Kidney capillary endothelial cell (primary cell): ENCODE data around the gene DGKH.

Experiments
- DNase-seq: peaks from one replicate; pipeline ENCODE4 v3.0.0-alpha.2; 2018; ENCODE audit warnings: low spot score

The DGKH gene

DNA sequence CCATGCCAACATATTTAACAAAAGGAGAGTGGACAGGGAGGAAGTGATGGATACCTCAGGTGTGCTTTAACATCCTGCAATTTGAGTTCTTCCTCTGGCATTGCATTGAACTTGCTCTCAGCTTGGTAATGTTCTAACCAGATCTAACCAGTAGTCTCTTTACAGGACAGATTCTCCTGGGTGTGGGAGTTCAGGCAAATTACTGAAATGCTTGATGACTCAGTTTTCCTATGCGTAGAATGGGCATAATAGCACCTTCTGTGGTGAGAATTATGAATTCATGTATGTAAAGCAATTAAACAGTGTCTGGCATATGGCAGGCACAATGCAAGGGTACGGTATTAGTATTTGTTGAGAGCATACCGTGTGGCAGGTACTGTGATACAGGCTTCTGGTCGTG, 227.1 kb downstream of the DGKH start:
- DNase-seq: no peak

DNA sequence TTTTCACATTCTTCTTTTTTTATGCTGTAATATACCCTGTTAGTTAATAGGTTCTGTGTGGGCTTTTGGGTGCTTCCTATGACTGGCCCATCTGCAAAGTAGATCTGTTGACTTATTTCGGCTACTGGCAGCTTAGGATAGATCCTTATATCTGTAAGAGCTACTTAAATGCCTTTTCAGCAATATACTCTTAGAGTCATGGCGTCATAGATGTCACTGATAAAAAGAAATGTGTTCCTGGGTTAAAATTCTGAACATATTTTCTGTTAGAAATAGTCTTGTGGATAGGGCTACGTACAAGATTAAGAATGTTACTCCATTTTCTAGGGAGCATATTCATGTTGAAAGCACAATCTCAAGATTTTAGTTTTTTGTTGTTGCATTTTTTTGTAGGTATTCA, 228.2 kb downstream of the DGKH start:
- no peak for DNase-seq

DNA sequence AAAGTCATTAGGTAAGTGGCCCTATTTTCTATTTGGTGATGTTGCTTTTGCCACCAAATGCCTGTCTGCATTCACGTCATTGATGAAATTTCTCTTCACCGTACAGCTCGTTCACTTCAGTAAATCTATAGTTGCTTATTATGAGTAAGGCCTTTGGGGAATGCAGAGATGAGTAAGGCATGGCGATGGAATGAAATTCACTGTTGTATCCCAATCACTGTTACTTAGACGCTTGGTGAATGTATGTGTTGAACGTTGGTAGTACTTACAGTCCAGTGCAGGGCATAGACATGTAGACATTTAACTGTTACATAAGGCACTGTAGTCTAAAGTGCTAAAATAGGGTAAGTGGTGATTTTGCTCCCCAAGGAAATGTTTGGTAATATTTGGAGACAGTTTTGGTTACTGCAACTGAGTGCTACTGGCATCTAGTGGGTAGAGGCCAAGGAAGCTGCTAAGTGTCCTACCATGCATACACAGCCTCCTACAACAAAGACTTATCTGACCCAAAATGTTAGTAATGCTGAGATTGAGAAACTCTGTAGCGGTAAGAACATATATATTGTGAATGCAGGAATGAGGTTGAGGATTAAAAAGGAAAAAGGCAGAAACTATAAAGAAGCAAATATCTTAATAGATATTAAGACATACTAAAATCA, 229.3 kb downstream of the DGKH start:
- DNase-seq: no peak

DNA sequence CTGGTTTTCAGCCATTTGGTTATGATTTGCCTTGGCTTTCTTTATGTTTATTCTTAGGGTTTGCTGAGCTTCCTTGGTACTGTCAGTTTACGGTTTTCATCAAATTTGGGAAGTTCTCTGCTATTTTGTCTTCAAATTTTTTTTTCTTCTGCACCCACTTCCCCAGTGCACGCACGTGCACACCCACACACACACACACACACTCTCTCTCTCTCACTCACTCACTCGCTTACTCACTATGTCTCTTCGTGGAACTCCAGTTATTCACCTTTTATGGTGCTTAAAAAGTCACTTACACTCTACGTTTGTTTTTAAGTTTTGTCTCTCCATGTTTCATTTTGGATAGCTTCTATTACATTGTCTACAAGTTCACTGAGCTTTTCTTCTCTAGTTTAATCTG, 230.6 kb downstream of the DGKH start:
- DNase-seq: no peak

DNA sequence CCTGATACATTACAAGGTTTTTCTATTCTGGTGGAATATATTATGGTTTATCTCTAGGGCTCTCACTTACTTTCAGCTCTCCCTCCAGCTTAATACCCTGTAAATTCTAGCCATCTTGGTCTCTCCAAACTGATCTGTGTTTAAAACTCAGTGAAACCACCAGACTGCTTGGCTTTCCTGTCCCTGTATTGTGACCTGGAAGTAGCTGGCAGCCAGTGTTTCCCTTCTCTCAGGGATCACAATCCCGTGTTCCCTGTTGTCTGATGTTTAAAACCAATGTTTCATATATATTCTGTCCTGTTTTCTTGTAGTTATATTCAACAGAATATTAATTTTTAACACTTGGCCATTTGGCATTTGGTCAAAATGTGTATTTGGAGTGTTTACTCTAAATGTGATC, 231.5 kb downstream of the DGKH start:
- no peak for DNase-seq

DNA sequence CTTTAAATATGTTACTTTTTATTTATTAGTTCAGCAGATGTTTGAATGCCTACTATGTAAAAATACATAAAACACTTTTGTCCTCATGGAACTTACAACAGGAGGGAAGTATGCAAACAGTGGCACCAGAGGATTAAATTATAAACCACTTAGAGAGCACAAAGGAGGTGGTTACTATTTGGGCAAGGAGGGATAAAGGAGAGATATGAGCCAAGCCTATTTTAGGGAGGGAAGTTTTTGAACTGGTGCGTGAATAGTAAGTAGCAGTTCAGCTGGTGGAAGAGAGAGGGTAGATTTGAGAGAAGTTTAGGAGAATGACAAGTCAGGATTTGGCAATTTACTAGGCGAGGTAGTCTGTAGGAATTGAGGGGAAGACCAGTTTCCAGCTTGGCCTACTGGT, 232.1 kb downstream of the DGKH start:
- no peak for DNase-seq

DNA sequence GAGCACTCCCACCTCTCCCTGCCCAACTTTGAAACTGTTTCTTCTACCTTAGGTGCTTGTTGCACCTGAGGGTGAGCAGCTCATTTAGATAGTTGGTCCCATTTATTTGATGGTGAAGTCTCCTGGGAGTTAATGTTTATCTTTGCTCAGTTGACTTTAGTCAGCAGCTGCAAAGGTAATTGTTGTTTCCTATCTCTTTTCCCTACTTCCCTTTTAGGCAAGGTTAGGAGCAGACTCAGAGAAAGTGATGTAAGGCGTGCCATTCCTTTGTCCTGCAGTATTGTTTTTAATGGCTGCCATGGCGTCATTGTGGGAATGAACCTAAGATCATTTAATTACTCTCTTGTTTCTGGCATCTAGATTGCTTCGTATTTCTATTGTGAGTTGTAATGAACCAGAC, 235.1 kb downstream of the DGKH start:
- DNase-seq: no peak

DNA sequence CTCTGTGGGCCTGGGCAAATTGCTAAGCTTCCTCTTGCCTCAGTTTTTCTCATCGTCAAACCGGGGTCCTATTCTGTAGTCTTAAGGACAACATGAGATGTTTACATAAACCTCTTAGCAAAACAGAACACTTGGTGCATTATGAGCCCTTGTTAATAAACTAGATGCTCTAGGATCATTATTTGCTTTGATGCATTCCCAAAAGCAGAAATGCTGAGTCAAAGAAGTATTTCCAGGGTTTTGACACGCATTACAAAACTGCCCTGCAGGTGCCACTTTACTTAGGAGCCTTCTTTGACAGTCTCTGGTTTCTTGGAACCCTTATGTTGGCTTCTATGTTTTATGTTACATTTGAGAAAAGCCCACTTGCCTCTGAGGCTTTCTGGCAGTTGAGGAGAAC, 235.6 kb downstream of the DGKH start:
- no peak for DNase-seq
